GM19238 (cell line): ENCODE data around the gene CES1.
"Not testable (repeated sequence)": the region's sequence is repeated elsewhere in the genome, so short reads cannot be mapped to it uniquely, and the experiment has no call there.

ENCODE experiments used
- DNase-seq: peaks from one replicate; pipeline ENCODE4 v3.0.0; 2011; ENCODE audit warnings: low spot score; ENCODE audit not compliant: insufficient read length

The CES1 gene

GRCh38 chr16:55792934-55793374, 39.9 kb downstream of the CES1 start:
- not testable (repeated sequence) for DNase-seq

- DNase-seq: not testable (repeated sequence)
These were observed 41.4 kb downstream of the CES1 start for GRCh38 chr16:55791512-55791911.

- not testable (repeated sequence) for DNase-seq
These were observed 42.7 kb downstream of the CES1 start for GRCh38 chr16:55790240-55790639.

- not testable (repeated sequence) for DNase-seq
These were observed 50.2 kb downstream of the CES1 start for GRCh38 chr16:55782793-55783091.

GRCh38 chr16:55782091-55782792, 50.7 kb downstream of the CES1 start:
- not testable (repeated sequence) for DNase-seq

GRCh38 chr16:55781456-55781855, 51.4 kb downstream of the CES1 start:
- not testable (repeated sequence) for DNase-seq

GRCh38 chr16:55780095-55780407, 52.8 kb downstream of the CES1 start:
- DNase-seq: not testable (repeated sequence)

- no peak for DNase-seq
These were observed 53.3 kb downstream of the CES1 start for GRCh38 chr16:55779402-55780094.

GRCh38 chr16:55778757-55779156, 54.1 kb downstream of the CES1 start:
- DNase-seq: no peak

GRCh38 chr16:55775857-55776256, 57.0 kb downstream of the CES1 start:
- DNase-seq: no peak

- no peak for DNase-seq
These were observed 58.9 kb downstream of the CES1 start for GRCh38 chr16:55773859-55774549.

GRCh38 chr16:55765161-55765560, 67.7 kb downstream of the CES1 start:
- no peak for DNase-seq

GRCh38 chr16:55760310-55761001, 72.4 kb downstream of the CES1 start:
- no peak for DNase-seq

GRCh38 chr16:55759965-55760309, 73.0 kb downstream of the CES1 start:
- DNase-seq: not testable (repeated sequence)

- not testable (repeated sequence) for DNase-seq
These were observed 75.0 kb downstream of the CES1 start for GRCh38 chr16:55757595-55758527.

- no peak for DNase-seq
These were observed 75.9 kb downstream of the CES1 start for GRCh38 chr16:55756963-55757362.

- DNase-seq: no peak
These were observed 78.8 kb downstream of the CES1 start for GRCh38 chr16:55754056-55754455.

GRCh38 chr16:55753145-55753631, 79.7 kb downstream of the CES1 start:
- not testable (repeated sequence) for DNase-seq
